ENCODE measurements around the gene IL19. TPM values are rescaled to one million over a fixed set of nuclear protein-coding genes. Genes with fewer than 3 reads are reported as not detected.

The IL19 gene
- total RNA-seq, 1 donor from 2014 or later: not detected

DNA sequence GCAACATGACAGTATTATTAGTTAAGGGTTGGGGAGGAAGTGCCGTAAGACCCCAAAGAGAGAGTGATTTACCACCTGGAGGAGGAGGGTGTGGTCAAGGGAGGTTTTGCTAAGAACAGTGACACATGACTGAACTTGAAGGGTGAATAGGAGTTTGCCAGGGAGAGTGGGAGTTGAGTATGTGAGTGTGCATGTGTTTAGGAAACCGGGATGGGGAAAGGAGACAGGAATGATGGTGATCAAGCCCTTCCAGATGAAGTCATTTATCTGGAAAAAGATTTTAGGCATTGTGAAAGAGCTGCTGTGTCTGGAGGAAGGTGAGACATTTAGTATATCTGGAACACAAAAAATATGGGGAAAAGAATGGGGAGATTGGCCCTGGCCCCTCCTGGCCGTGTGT is 29.8 kb downstream of the IL19 start:
- TF ChIP-seq, protein P1, sequence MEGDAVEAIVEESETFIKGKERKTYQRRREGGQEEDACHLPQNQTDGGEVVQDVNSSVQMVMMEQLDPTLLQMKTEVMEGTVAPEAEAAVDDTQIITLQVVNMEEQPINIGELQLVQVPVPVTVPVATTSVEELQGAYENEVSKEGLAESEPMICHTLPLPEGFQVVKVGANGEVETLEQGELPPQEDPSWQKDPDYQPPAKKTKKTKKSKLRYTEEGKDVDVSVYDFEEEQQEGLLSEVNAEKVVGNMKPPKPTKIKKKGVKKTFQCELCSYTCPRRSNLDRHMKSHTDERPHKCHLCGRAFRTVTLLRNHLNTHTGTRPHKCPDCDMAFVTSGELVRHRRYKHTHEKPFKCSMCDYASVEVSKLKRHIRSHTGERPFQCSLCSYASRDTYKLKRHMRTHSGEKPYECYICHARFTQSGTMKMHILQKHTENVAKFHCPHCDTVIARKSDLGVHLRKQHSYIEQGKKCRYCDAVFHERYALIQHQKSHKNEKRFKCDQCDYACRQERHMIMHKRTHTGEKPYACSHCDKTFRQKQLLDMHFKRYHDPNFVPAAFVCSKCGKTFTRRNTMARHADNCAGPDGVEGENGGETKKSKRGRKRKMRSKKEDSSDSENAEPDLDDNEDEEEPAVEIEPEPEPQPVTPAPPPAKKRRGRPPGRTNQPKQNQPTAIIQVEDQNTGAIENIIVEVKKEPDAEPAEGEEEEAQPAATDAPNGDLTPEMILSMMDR (IDR thresholded peaks at IDR 0.05): no peak
- H3K4me3 ChIP-seq: no peak overlapping the region
- no peaks in the 10 kb centered on the region for H3K4me1 ChIP-seq
- H3K36me3 ChIP-seq: no peaks in the 10 kb centered on the region
- DNase-seq (ENCODE audit: low spot score in 2 of 2): no peak
- no peaks in the 10 kb centered on the region for H3K9me3 ChIP-seq
- no peak overlapping the region for H3K27ac ChIP-seq
- intact Hi-C loops (cut with DNase I): loop anchor here (10.0 kb wide), 1 partner anchor 166 kb away; the partner anchor contains the start of gene DYRK3
- H3K27me3 ChIP-seq: no peaks in the 10 kb centered on the region

DNA sequence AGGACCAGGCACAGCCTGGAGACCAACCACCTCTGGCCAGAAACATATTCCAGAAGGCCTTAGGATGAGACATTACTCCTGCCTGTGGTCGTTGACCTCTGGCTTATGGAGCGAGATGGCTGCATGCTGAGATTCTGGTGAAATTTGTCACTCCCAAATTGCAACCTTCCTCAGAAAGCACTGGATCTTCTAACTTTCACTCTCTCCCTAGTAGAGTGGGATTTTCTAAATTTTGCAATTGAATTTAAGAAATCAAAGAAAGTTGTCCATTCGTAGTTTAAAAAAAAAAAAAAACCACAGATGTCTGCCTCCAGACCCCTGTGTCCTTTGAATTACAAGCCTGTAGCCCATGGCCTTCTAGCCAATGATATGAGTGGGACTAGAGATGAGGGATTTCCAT is 30.3 kb downstream of the IL19 start:
- Histone ChIP-seq H3K36me3 (no peaks in the 10 kb centered on the region), H3K27ac (no peak overlapping the region), H3K4me3 (no peak overlapping the region), H3K4me1 (no peaks in the 10 kb centered on the region), H3K9me3 (no peaks in the 10 kb centered on the region), H3K27me3 (no peaks in the 10 kb centered on the region)
- intact Hi-C loops (cut with DNase I): loop anchor here (10.0 kb wide), 1 partner anchor 166 kb away; the partner anchor contains the start of gene DYRK3
- no peak for DNase-seq (ENCODE audit: low spot score in 2 of 2)
- TF ChIP-seq, protein P1 (IDR thresholded peaks at IDR 0.05): no peak

DNA sequence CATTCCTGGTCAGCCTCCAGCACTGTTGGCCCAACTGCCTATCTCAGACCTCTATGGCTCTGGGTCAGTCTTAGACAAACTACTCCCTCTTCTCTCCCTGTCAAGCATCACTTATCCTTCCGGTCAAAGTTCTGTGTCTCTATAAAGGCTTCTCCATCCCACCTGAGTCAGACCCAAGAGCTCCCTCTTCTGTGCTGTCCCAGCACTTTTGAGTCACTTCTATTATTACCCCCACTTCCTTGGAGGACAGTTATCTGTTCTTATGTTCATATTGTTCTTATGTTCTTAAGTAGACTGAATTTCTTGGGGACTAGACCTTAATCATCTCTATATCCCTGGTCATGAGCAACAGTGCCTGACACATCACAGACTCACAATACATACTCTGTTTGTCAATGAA is 30.9 kb downstream of the IL19 start:
- no peak for DNase-seq (ENCODE audit: low spot score in 2 of 2)
- no peaks in the 10 kb centered on the region for H3K4me1 ChIP-seq
- TF ChIP-seq, protein P1 (IDR thresholded peaks at IDR 0.05): no peak
- H3K27me3 ChIP-seq: no peaks in the 10 kb centered on the region
- intact Hi-C loops (cut with DNase I): loop anchor here (10.0 kb wide), 1 partner anchor 167 kb away; the partner anchor contains the start of gene DYRK3
- no peaks in the 10 kb centered on the region for H3K36me3 ChIP-seq
- H3K9me3 ChIP-seq: no peaks in the 10 kb centered on the region
- H3K27ac ChIP-seq: no peak overlapping the region
- H3K4me3 ChIP-seq: no peak overlapping the region

DNA sequence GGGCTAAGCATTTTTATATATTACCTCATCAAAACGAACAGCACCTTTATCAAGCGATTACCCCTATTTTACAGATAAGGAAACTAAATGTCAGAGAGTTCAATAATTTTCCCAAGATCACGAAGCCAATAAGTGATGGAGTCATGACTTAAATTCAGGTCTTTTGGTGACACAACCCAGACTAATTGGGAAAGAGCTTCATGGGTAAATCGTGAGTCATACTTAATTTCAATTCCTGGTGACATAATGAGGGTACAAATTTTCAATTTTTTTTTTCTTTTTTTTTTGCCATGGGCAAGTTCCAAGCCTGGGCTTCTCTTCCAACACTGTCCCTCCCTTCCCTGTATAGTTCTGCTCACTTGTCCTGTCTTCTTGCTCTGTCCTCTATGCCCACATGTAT is 31.8 kb downstream of the IL19 start:
- TF ChIP-seq, protein P1 (IDR thresholded peaks at IDR 0.05): no peak
- H3K4me3 ChIP-seq: no peak overlapping the region
- DNase-seq (ENCODE audit: low spot score in 2 of 2): no peak
- H3K4me1 ChIP-seq: no peaks in the 10 kb centered on the region
- intact Hi-C loops (cut with DNase I): loop anchor here (10.0 kb wide), 1 partner anchor 168 kb away; the partner anchor contains the start of gene DYRK3
- H3K9me3 ChIP-seq: no peaks in the 10 kb centered on the region
- no peaks in the 10 kb centered on the region for H3K27me3 ChIP-seq
- no peak overlapping the region for H3K27ac ChIP-seq
- H3K36me3 ChIP-seq: no peaks in the 10 kb centered on the region

DNA sequence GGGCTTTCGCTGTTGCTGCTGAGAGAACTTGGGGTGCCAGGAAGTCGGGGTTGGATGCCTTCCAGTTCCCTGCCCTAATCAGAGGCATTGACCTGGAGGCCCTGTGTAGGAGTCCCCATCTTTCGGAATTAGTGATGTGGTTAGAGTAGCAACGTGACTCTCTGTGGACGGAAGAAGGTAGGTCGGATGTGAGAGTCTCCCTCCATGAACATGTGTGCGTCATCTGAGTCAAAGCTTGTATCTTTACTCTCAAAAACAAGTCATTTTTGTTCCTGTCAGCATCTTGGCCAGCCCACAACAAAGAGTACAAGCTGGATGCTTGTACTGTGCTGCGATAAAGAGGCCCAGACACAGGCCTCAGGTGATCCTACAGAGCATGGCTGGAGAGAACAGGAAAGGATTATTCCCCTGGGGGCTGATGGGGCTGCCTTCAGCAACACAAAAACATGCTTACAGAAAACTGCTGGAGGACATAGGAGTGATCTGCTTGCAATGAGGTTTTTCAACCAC is 32.7 kb downstream of the IL19 start:
- H3K4me3 ChIP-seq: no peak overlapping the region
- no peaks in the 10 kb centered on the region for H3K9me3 ChIP-seq
- TF ChIP-seq, protein P1 (IDR thresholded peaks at IDR 0.05): no peak
- intact Hi-C loops (cut with DNase I): loop anchor here (10.0 kb wide), 1 partner anchor 168 kb away; the partner anchor contains the start of gene DYRK3
- H3K4me1 ChIP-seq: no peaks in the 10 kb centered on the region
- no peaks in the 10 kb centered on the region for H3K27me3 ChIP-seq
- no peak overlapping the region for H3K27ac ChIP-seq
- DNase-seq (ENCODE audit: low spot score in 2 of 2): peak in 1 of 2 donors; percentile 20
- H3K36me3 ChIP-seq: no peaks in the 10 kb centered on the region

Data from ascending aorta (tissue), 2 donors.